Mesothelial cell of epicardium (in vitro differentiated cells): ENCODE results near the gene EXOC4. TPM values are rescaled to one million over a fixed set of nuclear protein-coding genes. Genes with fewer than 3 reads are reported as not detected.
"Not testable (repeated sequence)": the region's sequence is repeated elsewhere in the genome, so short reads cannot be mapped to it uniquely, and the experiment has no call there.

ENCODE experiments used
- DNase-seq, 2 experiments: peaks; one replicate each; pipeline ENCODE4 v3.0.0; 2021; ENCODE audit warnings: low spot score in 2 of 2; ENCODE audit not compliant: unreplicated experiment in 2 of 2
- H3K27ac Mint-ChIP-seq: 2 replicates; pipeline ENCODE4 v1.8.0; 2021; ENCODE audit warnings: mixed read lengths
- H3K27me3 Mint-ChIP-seq: 2 replicates; pipeline ENCODE4 v1.8.0; 2021; ENCODE audit warnings: low read depth, mixed read lengths
- H3K36me3 Mint-ChIP-seq: 2 replicates; pipeline ENCODE4 v1.8.0; 2021; ENCODE audit warnings: mixed read lengths
- H3K4me1 Mint-ChIP-seq: 2 replicates; pipeline ENCODE4 v1.8.0; 2021; ENCODE audit warnings: mixed read lengths
- H3K4me3 Mint-ChIP-seq: 2 replicates; pipeline ENCODE4 v1.8.0; 2021; ENCODE audit warnings: mild to moderate bottlenecking, moderate library complexity, mixed read lengths
- H3K9me3 Mint-ChIP-seq: 2 replicates; pipeline ENCODE4 v1.8.0; 2021; ENCODE audit warnings: mixed read lengths
- total RNA-seq: library from RNA; stranded (reverse); gene quantifications from 3 replicates; pipeline ENCODE4 v1.2.1, GENCODE V29; 2021
- TF ChIP-seq, protein P1 (sequence below): fragments of 200-600 bp; sonication (generic); IDR thresholded peaks from one replicate; pipeline ENCODE4 v1.5.0; 2021; ENCODE audit warnings: antibody characterized with exemption; ENCODE audit not compliant: unreplicated experiment

EXOC4 gene
- total RNA-seq, 1 donor from 2014 or later: 105 TPM

DNA sequence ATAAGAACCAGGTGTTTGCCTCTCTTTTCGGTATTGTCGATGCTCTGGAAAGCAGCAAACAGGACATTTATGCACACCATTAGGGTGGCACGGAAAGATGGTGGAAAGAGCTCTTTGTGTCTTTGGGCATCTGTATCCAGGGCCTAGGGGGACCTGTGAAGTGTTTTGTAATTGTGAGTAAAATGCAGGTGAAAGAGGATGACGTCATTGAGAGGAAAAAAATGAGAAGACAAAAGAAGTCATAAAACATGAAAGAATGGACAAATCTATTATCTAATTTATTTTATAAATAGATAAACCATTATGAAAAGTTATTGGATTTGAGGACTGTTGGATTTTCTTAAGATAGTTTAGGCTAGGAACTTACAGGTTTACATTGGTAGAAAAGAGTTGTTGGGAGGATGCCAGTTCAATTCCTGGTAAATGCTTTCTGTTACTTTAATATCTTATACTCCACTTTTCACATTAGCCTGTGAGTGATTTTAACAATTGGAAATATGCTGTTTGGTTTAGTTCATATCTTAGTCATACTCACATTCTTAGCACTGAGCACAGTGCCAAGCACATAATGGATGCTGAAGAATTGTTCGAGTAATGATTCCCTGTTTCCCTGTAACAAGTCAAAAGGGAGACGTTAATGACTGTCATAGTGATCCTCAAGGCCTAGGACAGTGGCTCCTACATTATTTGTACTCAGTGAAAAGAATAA, 62.6 kb downstream of the EXOC4 start:
- Mint-ChIP-seq H3K4me3 (no peak overlapping the region), H3K27ac (no peak overlapping the region), H3K9me3 (peaks cover 2% of the 10 kb centered on the region), H3K4me1 (no peaks in the 10 kb centered on the region), H3K27me3 (no peaks in the 10 kb centered on the region), H3K36me3 (peaks cover 23% of the 10 kb centered on the region)
- TF ChIP-seq, protein P1, sequence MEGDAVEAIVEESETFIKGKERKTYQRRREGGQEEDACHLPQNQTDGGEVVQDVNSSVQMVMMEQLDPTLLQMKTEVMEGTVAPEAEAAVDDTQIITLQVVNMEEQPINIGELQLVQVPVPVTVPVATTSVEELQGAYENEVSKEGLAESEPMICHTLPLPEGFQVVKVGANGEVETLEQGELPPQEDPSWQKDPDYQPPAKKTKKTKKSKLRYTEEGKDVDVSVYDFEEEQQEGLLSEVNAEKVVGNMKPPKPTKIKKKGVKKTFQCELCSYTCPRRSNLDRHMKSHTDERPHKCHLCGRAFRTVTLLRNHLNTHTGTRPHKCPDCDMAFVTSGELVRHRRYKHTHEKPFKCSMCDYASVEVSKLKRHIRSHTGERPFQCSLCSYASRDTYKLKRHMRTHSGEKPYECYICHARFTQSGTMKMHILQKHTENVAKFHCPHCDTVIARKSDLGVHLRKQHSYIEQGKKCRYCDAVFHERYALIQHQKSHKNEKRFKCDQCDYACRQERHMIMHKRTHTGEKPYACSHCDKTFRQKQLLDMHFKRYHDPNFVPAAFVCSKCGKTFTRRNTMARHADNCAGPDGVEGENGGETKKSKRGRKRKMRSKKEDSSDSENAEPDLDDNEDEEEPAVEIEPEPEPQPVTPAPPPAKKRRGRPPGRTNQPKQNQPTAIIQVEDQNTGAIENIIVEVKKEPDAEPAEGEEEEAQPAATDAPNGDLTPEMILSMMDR: no peak
- no peak for DNase-seq

DNA sequence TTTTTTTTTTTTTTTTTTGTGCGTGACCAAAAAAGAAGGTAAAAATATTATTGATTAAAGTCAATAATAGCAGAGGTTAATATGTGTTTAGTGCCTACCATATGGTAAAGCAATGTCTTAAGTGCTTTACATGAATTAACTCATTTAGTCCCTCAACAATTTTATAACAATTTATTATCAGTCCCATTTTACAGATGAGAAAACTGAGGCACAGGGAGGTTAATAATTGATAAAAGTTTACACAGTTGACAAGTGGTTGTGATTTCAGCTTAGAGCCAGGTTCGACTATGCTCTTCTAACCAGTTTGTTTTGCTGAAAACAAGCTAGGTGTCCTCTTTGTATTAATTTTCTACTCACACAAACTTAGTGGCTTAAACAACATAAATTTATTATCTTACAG, 67.0 kb downstream of the EXOC4 start:
- Mint-ChIP-seq H3K9me3 (peaks cover 34% of the 10 kb centered on the region), H3K4me3 (no peak overlapping the region), H3K27me3 (no peaks in the 10 kb centered on the region), H3K27ac (no peak overlapping the region), H3K4me1 (no peaks in the 10 kb centered on the region), H3K36me3 (peaks cover 52% of the 10 kb centered on the region)
- TF ChIP-seq, protein P1: no peak
- DNase-seq: no peak

DNA sequence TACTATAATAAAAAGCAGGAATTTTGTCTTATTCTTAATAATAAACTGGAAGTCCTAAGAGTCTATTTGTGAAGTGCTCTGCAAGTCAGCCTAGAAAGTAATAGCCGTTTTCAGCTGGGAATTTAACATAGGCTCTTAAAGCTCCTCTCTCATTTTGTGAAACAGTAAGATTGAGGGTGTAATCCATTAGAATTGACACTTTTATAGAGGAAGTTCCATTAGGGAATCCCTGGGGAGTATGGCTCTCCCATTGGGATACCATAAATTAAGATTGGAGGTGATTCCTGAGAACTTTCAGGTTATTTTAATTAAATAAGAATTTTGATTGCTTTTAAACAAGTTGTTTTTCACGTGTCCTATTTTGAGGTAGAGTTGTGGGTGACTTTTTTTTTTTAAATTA, 68.0 kb downstream of the EXOC4 start:
- TF ChIP-seq, protein P1: no peak
- Mint-ChIP-seq H3K27ac (no peak overlapping the region), H3K27me3 (no peaks in the 10 kb centered on the region), H3K9me3 (peaks cover 43% of the 10 kb centered on the region), H3K4me3 (no peak overlapping the region), H3K4me1 (no peaks in the 10 kb centered on the region), H3K36me3 (peaks cover 62% of the 10 kb centered on the region)
- DNase-seq: no peak

DNA sequence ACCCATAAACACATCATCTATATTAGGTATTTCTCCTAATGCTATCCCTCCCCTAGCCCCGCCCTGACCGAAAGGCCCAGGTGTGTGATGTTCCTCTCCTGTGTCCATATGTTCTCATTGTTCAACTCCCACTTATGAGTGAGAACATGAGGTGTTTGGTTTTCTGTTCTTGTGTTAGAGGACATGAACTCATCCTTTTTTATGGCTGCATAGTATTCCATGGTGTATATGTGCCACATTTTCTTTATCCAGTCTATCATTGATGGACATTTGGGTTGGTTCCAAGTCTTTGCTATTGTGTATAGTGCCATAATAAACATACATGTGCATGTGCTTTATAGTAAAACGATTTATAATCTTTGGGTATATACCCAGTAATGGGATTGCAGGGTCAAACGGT, 68.5 kb downstream of the EXOC4 start:
- H3K4me3 Mint-ChIP-seq, H3K4me1 Mint-ChIP-seq, H3K27me3 Mint-ChIP-seq, H3K27ac Mint-ChIP-seq, DNase-seq: not testable (repeated sequence)
- peaks cover 44% of the 10 kb centered on the region for H3K9me3 Mint-ChIP-seq
- H3K36me3 Mint-ChIP-seq: peaks cover 67% of the 10 kb centered on the region

DNA sequence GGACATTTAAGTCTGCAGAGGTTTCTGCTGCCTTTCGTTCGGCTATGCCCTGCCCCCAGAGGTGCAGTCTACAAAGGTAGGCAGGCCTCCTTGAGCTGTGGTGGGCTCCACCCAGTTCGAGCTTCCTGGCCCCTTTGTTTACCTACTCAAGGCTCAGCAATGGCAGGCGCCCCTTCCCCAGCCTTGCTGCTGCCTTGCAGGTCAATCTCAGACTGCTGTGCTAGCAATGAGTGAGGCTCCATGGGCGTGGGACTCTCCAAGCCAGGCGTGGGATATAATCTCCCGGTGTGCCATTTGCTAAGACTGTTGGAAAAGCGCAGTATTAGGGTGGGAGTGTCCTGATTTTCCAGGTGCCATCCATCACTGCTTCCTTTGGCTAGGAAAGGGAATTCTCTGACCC, 73.9 kb downstream of the EXOC4 start:
- H3K36me3 Mint-ChIP-seq: peaks cover 78% of the 10 kb centered on the region
- H3K27ac Mint-ChIP-seq, DNase-seq, H3K27me3 Mint-ChIP-seq, H3K4me1 Mint-ChIP-seq, H3K4me3 Mint-ChIP-seq: not testable (repeated sequence)
- peaks cover 56% of the 10 kb centered on the region for H3K9me3 Mint-ChIP-seq

DNA sequence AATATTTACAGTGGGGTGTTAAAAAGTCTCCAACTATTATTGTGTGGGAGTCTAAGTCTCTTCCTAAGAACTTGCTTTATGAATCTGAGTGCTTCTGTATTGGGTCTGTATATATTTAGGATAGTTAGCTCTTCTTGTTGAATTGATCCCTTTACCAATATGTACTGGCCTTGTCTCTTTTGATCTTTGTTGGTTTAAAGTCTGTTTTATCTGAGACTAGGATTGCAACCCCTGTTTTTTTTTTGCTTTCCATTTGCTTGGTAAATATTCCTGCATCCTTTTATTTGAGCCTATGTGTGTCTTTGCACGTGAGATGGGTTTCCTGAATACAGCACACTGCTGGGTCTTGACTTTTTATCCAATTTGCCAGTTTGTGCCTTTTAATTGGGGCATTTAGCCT, 75.1 kb downstream of the EXOC4 start:
- Mint-ChIP-seq H3K36me3 (peaks cover 65% of the 10 kb centered on the region), H3K9me3 (peaks cover 44% of the 10 kb centered on the region)
- not testable (repeated sequence) for H3K27me3 Mint-ChIP-seq, H3K4me1 Mint-ChIP-seq, H3K27ac Mint-ChIP-seq, DNase-seq, H3K4me3 Mint-ChIP-seq

DNA sequence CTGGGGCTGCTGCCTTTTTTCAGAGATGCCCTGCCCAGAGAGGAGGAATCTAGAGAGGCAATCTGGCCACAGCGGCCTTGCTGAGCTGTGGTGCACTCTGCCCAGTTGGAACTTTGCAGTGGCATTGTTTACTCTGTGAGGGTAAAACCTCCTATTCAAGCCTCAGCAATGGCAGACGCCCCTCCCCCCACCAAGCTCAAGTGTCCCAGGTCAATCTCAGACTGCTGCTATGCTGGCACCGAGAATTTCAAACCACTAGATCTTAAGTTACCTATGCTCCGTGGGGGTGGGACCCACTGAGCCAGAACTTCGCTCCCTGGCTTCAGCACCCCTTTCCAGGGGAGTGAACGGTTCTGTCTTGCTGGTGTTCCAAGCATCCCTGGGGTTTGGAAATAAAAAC, 77.2 kb downstream of the EXOC4 start:
- Mint-ChIP-seq H3K4me3 (no peak overlapping the region), H3K27me3 (no peaks in the 10 kb centered on the region), H3K36me3 (peaks cover 56% of the 10 kb centered on the region), H3K27ac (no peak overlapping the region), H3K4me1 (no peaks in the 10 kb centered on the region), H3K9me3 (peaks cover 33% of the 10 kb centered on the region)
- no peak for DNase-seq
- TF ChIP-seq, protein P1: no peak
